ENCODE measurements around the gene TEX29.

DNA sequence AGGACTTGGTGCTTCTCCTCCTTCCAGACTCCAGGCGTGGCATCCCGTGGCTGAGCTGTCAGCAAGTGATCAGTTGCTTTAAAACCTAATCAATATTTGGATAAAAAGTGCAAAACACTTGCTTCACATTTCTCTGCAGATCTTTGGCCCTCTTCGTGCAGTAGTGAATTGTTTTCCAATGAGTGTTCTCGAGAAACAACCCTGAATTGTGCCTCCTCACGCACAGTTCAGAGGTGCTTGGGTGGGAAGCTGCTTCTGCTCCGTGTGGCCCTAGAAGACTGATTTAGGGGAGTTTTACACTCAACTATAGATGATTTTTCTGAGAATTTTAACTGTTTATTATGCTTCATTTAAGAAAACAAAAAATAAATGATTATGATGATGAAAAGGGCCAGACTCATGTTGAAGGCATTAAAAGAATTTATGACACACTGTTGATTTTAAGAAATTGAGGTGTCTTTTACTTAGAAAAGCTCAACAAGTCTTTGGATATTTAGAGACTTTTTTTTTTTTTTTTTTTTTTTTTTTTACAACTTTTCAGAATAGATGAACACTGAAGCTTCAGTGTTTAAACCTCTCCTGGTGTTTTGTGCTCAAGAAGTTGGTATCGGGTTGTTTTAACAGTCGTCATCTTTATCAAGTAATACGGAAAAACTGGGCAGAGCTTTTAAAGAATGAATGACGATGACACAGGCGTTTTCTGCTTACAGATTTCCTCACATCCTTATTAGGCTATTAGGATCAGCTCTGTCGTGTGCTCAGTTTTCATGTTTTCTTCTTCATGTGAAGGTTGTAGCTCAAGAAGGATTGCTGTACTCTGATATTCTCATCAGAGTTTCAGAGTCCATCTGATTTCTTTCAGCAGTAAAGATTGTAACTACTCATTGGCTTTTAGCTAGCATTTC, 39.5 kb upstream of the TEX29 start:
- TF ChIP-seq POLR2AphosphoS5 (IDR thresholded peaks at IDR 0.05; ENCODE audit: borderline replicate concordance, low read depth, low read length) (no peak), FOXP2 (optimal IDR thresholded peaks at IDR 0.05; ENCODE audit: control extremely low read depth, extremely low read length, insufficient read depth) (no peak), EZH2 (IDR thresholded peaks at IDR 0.05) (no peak)

All from SK-N-MC (cell line).